ENCODE measurements around the gene MYO16. TPM values are rescaled to one million over a fixed set of nuclear protein-coding genes. Genes with fewer than 3 reads are reported as not detected.

MYO16 gene
- total RNA-seq, 4 donors from 2014 or later, result 0.54 to 3.8 (median 1.5) TPM

- Histone ChIP-seq H3K4me1 (no peaks in the 10 kb centered on the region), H3K4me3 (no peak overlapping the region), H3K9me3 (peaks cover 0 to 13% (median 0%) of the 10 kb centered on the region in 3 donors), H3K36me3 (no peaks in the 10 kb centered on the region), H3K27me3 (no peaks in the 10 kb centered on the region), H3K27ac (no peak overlapping the region)
- ATAC-seq, result no peak
- WGBS, 2 donors (ENCODE audit: low coverage in 1 of 2), result 79 to 83% methylated on average over 1 to 2 of the region's 3 CpGs
- TF ChIP-seq POLR2A (IDR thresholded peaks at IDR 0.05), result no peak
- no peak for TF ChIP-seq POLR2AphosphoS5 (IDR thresholded peaks at IDR 0.05)
Observed at GRCh38 chr13:109220631-109221030, 591.2 kb downstream of the MYO16 start.

DNA sequence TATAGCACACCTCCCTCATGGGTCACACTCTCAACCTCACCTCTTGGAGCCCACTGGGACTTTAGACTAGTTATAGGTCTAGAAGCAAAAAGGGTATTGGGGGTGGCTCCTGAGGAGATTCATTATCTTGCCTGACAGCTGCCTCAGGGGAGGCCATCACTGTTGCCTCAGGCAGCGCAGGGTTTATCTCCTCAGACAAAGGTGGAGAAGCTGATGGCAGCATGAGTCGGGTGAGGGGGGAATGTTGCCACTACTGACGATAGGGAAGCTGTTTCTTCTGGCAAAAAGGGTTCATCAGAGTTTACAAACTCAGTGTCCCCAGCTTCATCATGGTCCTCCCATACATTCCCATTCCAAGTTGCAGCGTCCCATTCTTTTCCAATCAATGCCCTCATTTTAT, 594.6 kb downstream of the MYO16 start:
- no peaks in the 10 kb centered on the region for H3K4me1 ChIP-seq
- WGBS, 2 donors (ENCODE audit: low coverage in 1 of 2), result 44 to 71% methylated on average over 3 to 4 of the region's 4 CpGs
- H3K27ac ChIP-seq, result no peak overlapping the region
- no peaks in the 10 kb centered on the region for H3K36me3 ChIP-seq
- H3K27me3 ChIP-seq, result no peaks in the 10 kb centered on the region
- H3K4me3 ChIP-seq, result no peak overlapping the region
- TF ChIP-seq EP300 (IDR thresholded peaks at IDR 0.05), result no peak
- TF ChIP-seq POLR2AphosphoS5 (IDR thresholded peaks at IDR 0.05), result no peak
- no peak for TF ChIP-seq CTCF (IDR thresholded peaks at IDR 0.05)
- TF ChIP-seq POLR2A (IDR thresholded peaks at IDR 0.05), result no peak
- ATAC-seq, result no peak
- peaks cover 0 to 13% (median 0%) of the 10 kb centered on the region in 3 donors for H3K9me3 ChIP-seq

- no peaks in the 10 kb centered on the region for H3K36me3 ChIP-seq
- WGBS, 2 donors (ENCODE audit: low coverage in 1 of 2), result 85 to 92% methylated on average over 1 of the region's 1 CpG
- H3K4me1 ChIP-seq, result no peaks in the 10 kb centered on the region
- no peak for ATAC-seq
- TF ChIP-seq EP300 (IDR thresholded peaks at IDR 0.05) (no peak), CTCF (IDR thresholded peaks at IDR 0.05) (no peak)
- H3K27me3 ChIP-seq, result no peaks in the 10 kb centered on the region
- H3K9me3 ChIP-seq, result peaks cover 0 to 13% (median 0%) of the 10 kb centered on the region in 3 donors
- no peak overlapping the region for H3K4me3 ChIP-seq
- no peak overlapping the region for H3K27ac ChIP-seq
Observed at GRCh38 chr13:109226631-109227030, 597.2 kb downstream of the MYO16 start.

- Histone ChIP-seq H3K4me1 (no peaks in the 10 kb centered on the region), H3K27ac (no peak overlapping the region), H3K9me3 (peaks cover 0 to 13% (median 0%) of the 10 kb centered on the region in 3 donors), H3K27me3 (no peaks in the 10 kb centered on the region), H3K36me3 (no peaks in the 10 kb centered on the region), H3K4me3 (no peak overlapping the region)
- WGBS, 2 donors (ENCODE audit: low coverage in 1 of 2), result 25 to 56% methylated on average over 1 to 3 of the region's 5 CpGs
- no peak for TF ChIP-seq POLR2AphosphoS5 (IDR thresholded peaks at IDR 0.05)
- no peak for TF ChIP-seq EP300 (IDR thresholded peaks at IDR 0.05)
- no peak for TF ChIP-seq POLR2A (IDR thresholded peaks at IDR 0.05)
- no peak for TF ChIP-seq CTCF (IDR thresholded peaks at IDR 0.05)
- no peak for ATAC-seq
Observed at GRCh38 chr13:109227344-109227940, 598.0 kb downstream of the MYO16 start.

GRCh38 chr13:109228211-109228610, 598.8 kb downstream of the MYO16 start:
- 100% methylated on average over 3 of the region's 3 CpGs for WGBS, 2 donors (ENCODE audit: low coverage in 1 of 2)
- H3K9me3 ChIP-seq, result peaks cover 0 to 9% (median 0%) of the 10 kb centered on the region in 3 donors
- H3K4me1 ChIP-seq, result no peaks in the 10 kb centered on the region
- no peak overlapping the region for H3K4me3 ChIP-seq
- no peak for TF ChIP-seq CTCF (IDR thresholded peaks at IDR 0.05)
- TF ChIP-seq POLR2A (IDR thresholded peaks at IDR 0.05), result no peak
- TF ChIP-seq EP300 (IDR thresholded peaks at IDR 0.05), result no peak
- TF ChIP-seq POLR2AphosphoS5 (IDR thresholded peaks at IDR 0.05), result no peak
- no peaks in the 10 kb centered on the region for H3K27me3 ChIP-seq
- H3K36me3 ChIP-seq, result no peaks in the 10 kb centered on the region
- ATAC-seq, result no peak
- no peak overlapping the region for H3K27ac ChIP-seq

All from gastroesophageal sphincter (tissue), 4 donors.